Activated naive CD4-positive, alpha-beta T cell treated with anti-CD3 and anti-CD28 coated beads, Interleukin-2, amount 50 U/mL, for 72 hours (primary cell): ENCODE measurements around the gene MYO9A. TPM values are rescaled to one million over a fixed set of nuclear protein-coding genes. Genes with fewer than 3 reads are reported as not detected.

ENCODE experiments used
- ATAC-seq, 2 donors: fragments of 150-1000 bp; cut with Tn5 transposase; 2 replicates each; pipeline ENCODE4 v1.10.0; 2021; ENCODE audit warnings: mild to moderate bottlenecking in 2 of 2, moderate library complexity in 2 of 2
- DNase-seq, 2 donors: peaks; one replicate each; pipeline ENCODE4 v3.0.0; 2021 to 2022; ENCODE audit warnings: low spot score in 2 of 2
- H3K27ac Mint-ChIP-seq, 2 donors: one replicate each; pipeline ENCODE4 v1.8.0; 2022; ENCODE audit warnings: mild to moderate bottlenecking in 2 of 2, mixed read lengths in 2 of 2
- H3K36me3 Mint-ChIP-seq, 2 donors: one replicate each; pipeline ENCODE4 v1.8.0; 2022; ENCODE audit warnings: mixed read lengths in 2 of 2
- H3K9me3 Mint-ChIP-seq, 2 donors: one replicate each; pipeline ENCODE4 v1.8.0; 2022; ENCODE audit warnings: mixed read lengths in 2 of 2
- total RNA-seq, 2 donors: library from RNA; stranded (reverse); gene quantifications; one replicate each; pipeline ENCODE4 v1.2.3, GENCODE V29; 2022

The MYO9A gene
- total RNA-seq, 2 donors from 2014 or later, result 13.1 to 20.9 TPM

GRCh38 chr15:72146221-72146620 lies 28.3 kb upstream of the MYO9A start:
- H3K9me3 Mint-ChIP-seq, result no peaks in the 10 kb centered on the region
- no peak for DNase-seq
- ATAC-seq, result no peak
- H3K36me3 Mint-ChIP-seq, result no peaks in the 10 kb centered on the region
- H3K27ac Mint-ChIP-seq, result no peak overlapping the region

- ATAC-seq, result peak in 1 of 2 donors; percentile 43
- DNase-seq, result no peak
- Mint-ChIP-seq H3K9me3 (no peaks in the 10 kb centered on the region), H3K27ac (no peak overlapping the region), H3K36me3 (no peaks in the 10 kb centered on the region)
Observed at GRCh38 chr15:72141171-72142084, 23.5 kb upstream of the MYO9A start.

GRCh38 chr15:72140088-72140487 lies 22.1 kb upstream of the MYO9A start:
- no peak for DNase-seq
- Mint-ChIP-seq H3K36me3 (no peaks in the 10 kb centered on the region), H3K27ac (no peak overlapping the region), H3K9me3 (no peaks in the 10 kb centered on the region)
- no peak for ATAC-seq

- no peak overlapping the region for H3K27ac Mint-ChIP-seq
- no peaks in the 10 kb centered on the region for H3K36me3 Mint-ChIP-seq
- no peak for DNase-seq
- ATAC-seq, result no peak
- H3K9me3 Mint-ChIP-seq, result no peaks in the 10 kb centered on the region
Observed at GRCh38 chr15:72139667-72140066, 21.7 kb upstream of the MYO9A start.

- H3K27ac Mint-ChIP-seq, result no peak overlapping the region
- ATAC-seq (no peak), DNase-seq (no peak)
- no peaks in the 10 kb centered on the region for H3K9me3 Mint-ChIP-seq
- no peaks in the 10 kb centered on the region for H3K36me3 Mint-ChIP-seq
Observed at GRCh38 chr15:72136170-72137051, 18.5 kb upstream of the MYO9A start.

GRCh38 chr15:72135719-72136118 lies 17.8 kb upstream of the MYO9A start:
- ATAC-seq (no peak), DNase-seq (no peak)
- H3K36me3 Mint-ChIP-seq, result no peaks in the 10 kb centered on the region
- no peaks in the 10 kb centered on the region for H3K9me3 Mint-ChIP-seq
- no peak overlapping the region for H3K27ac Mint-ChIP-seq

- no peaks in the 10 kb centered on the region for H3K36me3 Mint-ChIP-seq
- H3K9me3 Mint-ChIP-seq, result no peaks in the 10 kb centered on the region
- ATAC-seq (no peak), DNase-seq (no peak)
- no peak overlapping the region for H3K27ac Mint-ChIP-seq
Observed at GRCh38 chr15:72133211-72133610, 15.3 kb upstream of the MYO9A start.

GRCh38 chr15:72131922-72132321 lies 14.0 kb upstream of the MYO9A start:
- ATAC-seq, result no peak
- no peak overlapping the region for H3K27ac Mint-ChIP-seq

GRCh38 chr15:72130272-72130671 lies 12.3 kb upstream of the MYO9A start:
- no peaks in the 10 kb centered on the region for H3K36me3 Mint-ChIP-seq
- no peak for DNase-seq
- no peak overlapping the region for H3K27ac Mint-ChIP-seq
- H3K9me3 Mint-ChIP-seq, result no peaks in the 10 kb centered on the region
- no peak for ATAC-seq

More at GRCh38 chr15:72131922-72132321, 14.0 kb upstream of the MYO9A start:
- Mint-ChIP-seq H3K9me3 (no peaks in the 10 kb centered on the region), H3K36me3 (no peaks in the 10 kb centered on the region)
- no peak for DNase-seq

- Mint-ChIP-seq H3K27ac (no peak overlapping the region), H3K9me3 (no peaks in the 10 kb centered on the region), H3K36me3 (no peaks in the 10 kb centered on the region)
- ATAC-seq, result no peak
- DNase-seq, result no peak
Observed at GRCh38 chr15:72128359-72128758, 10.4 kb upstream of the MYO9A start.

- no peaks in the 10 kb centered on the region for H3K36me3 Mint-ChIP-seq
Observed at GRCh38 chr15:72127724-72128322, 9.9 kb upstream of the MYO9A start.

GRCh38 chr15:72124218-72124617 lies 6.3 kb upstream of the MYO9A start:
- H3K36me3 Mint-ChIP-seq, result no peaks in the 10 kb centered on the region
- ATAC-seq, result no peak

More at GRCh38 chr15:72127724-72128322, 9.9 kb upstream of the MYO9A start:
- no peaks in the 10 kb centered on the region for H3K9me3 Mint-ChIP-seq
- no peak for DNase-seq
- peak overlapping the region in 1 of 2 donors; percentile 13 for H3K27ac Mint-ChIP-seq
- no peak for ATAC-seq

GRCh38 chr15:72117486-72118016 lies 399 bp downstream of the MYO9A start:
- Mint-ChIP-seq H3K9me3 (no peaks in the 10 kb centered on the region), H3K36me3 (peaks cover 4 to 13% of the 10 kb centered on the region in 2 donors), H3K27ac (peak overlapping the region; percentile 94)
- ATAC-seq (peak; percentile 72 to 79), DNase-seq (peak in 1 of 2 donors; percentile 82)

More at GRCh38 chr15:72124218-72124617, 6.3 kb upstream of the MYO9A start:
- Mint-ChIP-seq H3K27ac (no peak overlapping the region), H3K9me3 (no peaks in the 10 kb centered on the region)
- DNase-seq, result no peak

GRCh38 chr15:72116731-72117485 lies 1.0 kb downstream of the MYO9A start:
- peak overlapping the region; percentile 94 for H3K27ac Mint-ChIP-seq
- H3K9me3 Mint-ChIP-seq, result no peaks in the 10 kb centered on the region
- H3K36me3 Mint-ChIP-seq, result peaks cover 4 to 13% of the 10 kb centered on the region in 2 donors
- no peak for DNase-seq
- ATAC-seq, result peak in 1 of 2 donors; percentile 4

- no peak overlapping the region for H3K27ac Mint-ChIP-seq
Observed at GRCh38 chr15:72113347-72114031, 4.5 kb downstream of the MYO9A start.

More at GRCh38 chr15:72113347-72114031, 4.5 kb downstream of the MYO9A start:
- ATAC-seq (no peak), DNase-seq (no peak)
- Mint-ChIP-seq H3K9me3 (no peaks in the 10 kb centered on the region), H3K36me3 (peaks cover under 1 to 8% of the 10 kb centered on the region in 2 donors)
